ENCODE measurements around the gene CLIC4.
"Not testable (repeated sequence)": the region's sequence is repeated elsewhere in the genome, so short reads cannot be mapped to it uniquely, and the experiment has no call there.

Gene CLIC4

DNA sequence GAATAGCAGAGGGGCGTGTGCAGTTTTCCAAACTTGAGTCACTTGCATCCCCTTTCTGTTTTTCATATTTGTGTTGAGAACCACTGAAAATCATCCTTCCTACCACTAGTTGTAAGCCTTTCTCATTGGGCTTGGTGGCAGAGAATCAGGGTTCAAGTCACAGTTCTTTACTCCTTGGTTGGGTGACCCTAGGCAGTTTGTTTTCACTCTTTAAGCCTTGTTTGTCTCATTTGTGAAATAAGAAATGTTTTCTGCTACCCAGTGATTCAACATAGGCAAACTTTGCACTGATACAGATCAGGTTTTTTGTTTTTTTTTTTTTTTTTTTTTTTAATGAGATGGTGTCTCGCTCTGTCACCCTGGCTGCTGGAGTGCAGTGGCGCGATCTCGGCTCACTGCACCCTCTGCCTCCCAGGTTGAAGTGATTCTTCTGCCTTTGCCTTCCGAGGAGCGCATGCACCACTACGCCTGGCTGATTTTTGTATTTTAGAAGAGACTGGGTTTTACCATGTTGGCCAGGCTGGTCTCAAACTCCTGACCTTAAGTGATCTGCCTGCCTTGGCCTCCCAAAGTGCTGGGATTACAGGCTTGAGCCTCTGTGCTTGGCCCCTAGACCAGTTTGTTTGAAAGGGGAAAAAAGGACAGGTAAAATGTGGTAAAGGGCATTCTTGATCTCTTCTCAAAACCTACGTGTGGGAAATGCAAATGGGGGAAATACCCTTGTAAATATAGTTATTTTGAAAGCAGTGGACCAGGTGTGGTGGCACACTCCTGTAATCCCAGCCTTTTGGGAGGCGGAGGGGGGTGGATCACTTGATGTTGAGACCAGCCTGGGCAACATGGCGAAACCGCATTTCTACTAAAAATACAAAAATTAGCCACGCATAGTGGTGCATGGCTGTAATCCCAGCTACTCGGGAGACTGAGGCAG lies 3.2 kb downstream of the CLIC4 start:
- peak; percentile 66 for DNase-seq

GRCh38 chr1:24749252-24749651 lies 4.0 kb downstream of the CLIC4 start:
- DNase-seq = no peak

- DNase-seq = no peak
Measured at GRCh38 chr1:24749886-24750285, 4.6 kb downstream of the CLIC4 start.

- no peak for DNase-seq
Measured at GRCh38 chr1:24751833-24752232, 6.6 kb downstream of the CLIC4 start.

DNA sequence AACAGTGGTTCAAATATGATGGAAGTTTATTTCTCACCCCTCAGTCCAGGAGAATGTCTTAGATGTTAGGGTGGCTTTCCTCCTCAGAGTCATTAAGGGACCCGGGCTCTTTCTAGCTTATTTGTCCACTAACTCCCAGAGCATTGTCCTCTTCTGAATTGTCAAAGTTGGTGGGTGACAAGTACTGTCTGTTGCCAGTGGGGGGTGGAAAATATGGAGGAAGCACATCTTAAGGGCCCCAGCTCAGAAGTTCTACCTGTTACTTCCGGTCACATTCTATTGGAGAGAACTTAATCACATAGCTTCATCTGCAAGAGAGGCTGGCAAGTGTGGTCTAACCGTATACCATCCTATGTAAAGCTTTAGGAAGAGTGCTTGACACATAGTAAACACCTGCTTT lies 7.1 kb downstream of the CLIC4 start:
- no peak for DNase-seq

DNA sequence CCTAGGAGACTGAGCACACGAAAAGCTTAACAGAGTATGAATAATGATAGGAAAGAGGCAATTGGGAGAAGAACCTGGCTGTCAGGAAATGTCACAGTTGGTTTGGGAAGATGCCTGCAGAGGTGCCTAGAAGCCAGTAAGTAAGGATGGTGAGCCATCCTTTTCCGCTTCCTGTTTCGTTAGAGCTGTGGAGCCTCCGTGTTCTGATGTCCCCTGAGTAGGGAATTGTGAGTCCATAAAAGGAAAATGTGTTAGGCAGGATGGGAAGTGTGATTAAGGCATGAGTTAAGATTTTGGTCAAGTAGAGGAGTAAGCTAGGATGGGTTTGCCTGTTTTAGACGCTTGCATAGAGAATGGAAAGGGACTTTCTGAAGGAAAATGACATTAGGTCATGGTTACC lies 9.0 kb downstream of the CLIC4 start:
- no peak for DNase-seq

- not testable (repeated sequence) for DNase-seq
Measured at GRCh38 chr1:24755323-24755722, 10.1 kb downstream of the CLIC4 start.

GRCh38 chr1:24756395-24756794 lies 11.1 kb downstream of the CLIC4 start:
- no peak for DNase-seq

DNA sequence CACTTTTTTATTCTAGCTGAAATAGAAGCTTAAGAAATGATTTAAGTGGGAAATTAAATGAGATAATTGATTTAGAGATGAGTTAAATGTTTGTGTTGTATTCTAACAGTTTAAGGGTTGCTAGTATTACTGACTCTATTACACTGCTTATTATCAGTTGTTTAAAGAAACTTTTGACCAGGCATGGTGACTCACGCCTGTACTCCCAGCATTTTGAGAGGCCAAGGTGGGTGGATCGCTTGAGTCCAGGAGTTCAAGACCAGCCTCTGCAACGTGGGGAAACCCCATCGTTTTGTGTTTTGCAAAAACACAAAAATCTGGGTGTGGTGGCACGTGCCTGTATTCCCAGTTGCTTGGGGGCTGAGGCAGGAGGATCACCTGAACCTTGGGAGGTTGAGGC lies 14.2 kb downstream of the CLIC4 start:
- no peak for DNase-seq

DNA sequence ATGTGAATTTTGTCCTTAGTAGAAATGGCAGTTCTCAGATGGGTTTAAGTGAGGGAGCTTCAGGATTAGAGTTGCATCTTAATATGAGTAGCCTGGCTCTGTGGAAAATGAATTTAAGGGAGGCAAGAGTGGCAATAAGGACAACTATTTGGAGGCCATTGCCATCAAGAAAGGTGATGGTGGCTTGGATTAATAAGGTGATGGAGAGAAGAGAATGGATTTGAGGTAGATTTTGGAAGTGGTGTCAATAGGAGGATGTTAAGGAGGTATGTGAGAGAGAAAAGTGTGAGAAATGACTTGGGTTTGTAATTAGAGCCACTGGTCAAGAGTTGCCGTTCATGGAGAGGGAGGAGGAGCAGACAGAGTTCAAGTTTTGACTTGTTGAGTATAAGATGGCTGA lies 16.3 kb downstream of the CLIC4 start:
- DNase-seq = no peak

- DNase-seq = no peak
Measured at GRCh38 chr1:24762133-24762676, 17.0 kb downstream of the CLIC4 start.

DNA sequence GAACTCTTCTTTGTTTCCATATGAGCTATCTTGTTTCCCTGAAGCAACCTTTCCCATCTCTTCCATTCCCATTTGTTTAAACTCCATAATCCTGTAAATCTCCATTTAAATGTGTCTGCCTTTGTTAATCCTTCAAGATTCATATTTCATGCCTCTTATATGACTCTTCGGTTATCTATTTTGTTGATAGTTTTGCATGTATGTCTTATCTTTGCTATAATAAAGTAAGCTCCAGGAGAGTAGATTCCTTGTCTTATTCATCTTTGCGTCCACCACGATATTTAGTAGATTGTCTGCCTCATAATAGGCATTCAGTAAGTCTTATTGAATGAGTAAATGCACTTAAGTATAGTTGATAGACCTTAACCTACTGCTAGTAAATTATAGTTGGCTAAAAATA lies 18.4 kb downstream of the CLIC4 start:
- no peak for DNase-seq

GRCh38 chr1:24764439-24764838 lies 19.2 kb downstream of the CLIC4 start:
- DNase-seq = no peak

GRCh38 chr1:24764848-24765247 lies 19.6 kb downstream of the CLIC4 start:
- no peak for DNase-seq

DNA sequence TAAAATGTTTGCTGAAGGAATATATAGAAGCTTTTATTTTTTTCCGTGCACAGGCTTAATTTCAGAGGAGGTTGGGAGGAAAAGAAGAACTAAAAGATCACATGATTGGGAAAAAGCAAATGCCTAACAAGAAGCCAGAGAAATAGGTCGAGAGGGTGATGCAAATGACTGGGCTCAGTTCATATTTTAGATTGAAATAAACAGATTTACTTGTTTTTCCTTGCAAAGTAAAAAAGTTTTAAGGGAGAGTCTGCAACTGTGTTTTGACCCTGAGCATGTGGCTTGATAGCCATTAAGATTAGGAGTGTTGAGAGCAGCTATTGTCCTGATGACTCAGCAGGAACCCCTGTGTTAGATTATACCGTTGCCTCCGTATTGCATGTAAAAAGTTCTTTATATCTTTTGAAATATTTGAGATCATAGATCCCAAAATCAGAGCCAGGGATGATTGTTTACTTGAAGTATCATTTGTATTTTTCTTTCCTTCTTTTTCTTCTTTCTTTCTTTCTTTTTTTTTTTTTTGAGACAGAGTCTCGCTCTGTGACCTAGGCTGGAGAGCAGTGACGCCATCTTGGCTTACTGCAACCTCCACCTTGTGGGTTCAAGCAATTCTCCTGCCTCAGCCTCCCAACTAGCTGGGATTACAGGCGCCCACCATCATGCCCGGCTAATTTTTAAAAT lies 20.2 kb downstream of the CLIC4 start:
- DNase-seq = no peak

GRCh38 chr1:24767351-24767750 lies 22.1 kb downstream of the CLIC4 start:
- no peak for DNase-seq

DNA sequence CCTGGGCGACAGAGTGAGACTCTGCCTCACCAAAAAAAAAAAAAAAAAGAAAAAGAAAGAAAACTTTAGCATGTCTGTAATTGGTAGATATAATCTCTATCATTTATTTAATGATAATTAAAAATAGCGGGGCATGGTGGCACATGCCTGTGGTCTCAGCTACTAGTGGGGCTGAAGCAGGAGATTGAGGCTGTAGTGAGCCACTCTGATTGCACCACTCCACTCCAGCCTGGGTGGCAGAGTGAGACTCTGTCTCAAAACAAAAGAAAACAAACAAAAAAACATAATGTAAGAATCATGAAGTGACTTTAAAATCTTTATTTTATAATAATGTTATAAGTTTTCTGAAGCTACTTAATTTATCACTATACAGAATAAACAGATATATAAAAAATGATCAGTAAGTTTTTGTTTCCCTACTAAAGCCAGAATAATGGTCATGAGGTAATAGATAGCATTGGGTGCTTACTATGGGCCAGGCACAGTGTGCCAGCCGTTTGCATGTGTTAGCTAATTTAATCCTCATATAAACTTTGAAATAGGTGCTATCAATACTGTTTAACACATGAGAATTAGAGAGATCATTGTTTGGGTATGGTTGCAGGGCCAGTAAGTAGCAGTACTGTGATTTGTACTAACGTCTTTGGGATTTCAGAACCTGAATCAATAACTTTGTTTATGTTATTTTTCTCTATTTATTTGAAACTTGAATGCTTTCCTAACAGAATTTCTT lies 23.8 kb downstream of the CLIC4 start:
- no peak for DNase-seq

DNA sequence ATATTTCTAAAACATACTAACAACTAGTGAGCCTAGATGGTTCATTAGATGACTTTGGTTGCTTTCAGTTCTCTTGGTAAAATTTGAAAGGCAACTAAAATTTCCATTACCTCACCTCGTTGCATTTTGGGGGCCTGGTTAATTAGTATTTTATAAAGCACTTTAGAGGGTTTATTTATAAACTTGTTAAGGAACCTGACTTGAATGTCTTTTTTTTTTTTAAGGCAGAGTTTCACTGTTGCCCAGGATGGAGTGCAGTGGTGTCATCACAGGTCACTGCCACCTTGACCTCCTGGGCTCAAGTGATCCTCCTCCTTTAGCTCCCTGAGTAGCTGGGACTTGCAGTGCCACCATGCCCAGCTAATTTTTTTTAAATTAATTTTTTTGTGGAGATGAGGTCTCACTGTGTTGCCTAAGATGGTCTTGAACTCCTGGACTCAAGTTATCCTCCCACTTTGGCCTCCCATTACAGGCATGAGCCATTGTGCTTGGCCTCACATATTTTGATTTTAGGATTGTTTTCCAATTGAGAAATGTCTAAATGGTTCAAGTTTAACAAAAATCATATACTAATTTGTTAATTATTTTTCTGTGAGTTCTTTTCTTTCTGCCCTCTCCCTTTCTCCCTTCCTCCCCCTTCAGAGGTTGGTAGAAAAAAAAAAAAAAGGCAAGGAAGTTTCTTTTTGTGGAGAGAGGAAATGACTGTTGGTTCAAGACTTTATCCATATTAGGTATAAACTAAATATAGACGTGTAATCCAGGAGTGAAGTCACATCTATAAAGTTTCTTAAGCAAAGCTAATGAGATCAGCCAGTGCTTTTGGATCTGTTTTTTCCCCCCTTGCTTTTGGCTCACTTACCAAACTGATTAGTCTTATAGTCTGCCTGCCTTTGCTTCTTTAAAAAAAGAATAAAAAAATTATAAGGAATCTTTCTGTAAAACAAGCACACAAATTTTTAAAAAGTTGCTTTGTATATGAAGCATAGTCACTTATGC lies 24.7 kb downstream of the CLIC4 start:
- peak; percentile 87 for DNase-seq

DNA sequence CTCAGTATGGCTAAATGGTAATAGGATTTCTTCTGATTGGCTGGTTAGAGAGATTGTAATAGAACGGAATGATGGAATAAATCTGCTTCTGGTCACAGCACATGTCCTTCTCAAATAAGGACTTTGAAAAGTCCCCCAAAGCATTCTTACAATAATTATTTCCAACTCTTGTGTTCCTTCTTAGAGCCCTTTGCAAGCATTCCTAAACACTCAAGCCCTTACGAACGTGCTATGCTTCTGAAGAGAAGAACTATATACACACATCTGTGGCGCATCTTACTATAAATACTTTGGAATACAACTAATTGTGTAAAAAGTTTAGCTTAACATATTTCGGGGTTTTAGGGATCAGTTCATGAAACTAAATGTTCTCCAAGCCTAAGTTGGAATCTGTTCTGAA lies 25.6 kb downstream of the CLIC4 start:
- no peak for DNase-seq

- DNase-seq = no peak
Measured at GRCh38 chr1:24771574-24771973, 26.3 kb downstream of the CLIC4 start.

DNA sequence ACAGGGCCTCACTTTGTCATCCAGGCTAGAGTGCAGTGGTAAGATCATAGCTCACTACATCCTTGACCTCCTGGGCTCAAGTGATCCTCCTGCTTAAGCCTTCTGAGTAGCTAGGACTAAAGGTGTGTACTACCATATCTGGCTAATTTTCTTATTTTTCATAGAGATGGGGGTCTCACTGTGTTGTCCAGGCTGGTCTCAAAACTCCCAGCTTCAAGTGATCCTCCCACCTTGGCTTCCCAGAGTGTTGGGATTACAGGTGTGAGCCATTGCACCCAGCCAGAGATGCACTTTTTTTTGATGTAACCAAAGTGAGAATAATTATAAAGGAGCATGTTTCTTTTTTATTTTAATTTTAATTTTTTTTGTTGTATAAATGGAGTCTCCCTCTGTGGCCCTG lies 28.4 kb downstream of the CLIC4 start:
- DNase-seq = no peak

DNA sequence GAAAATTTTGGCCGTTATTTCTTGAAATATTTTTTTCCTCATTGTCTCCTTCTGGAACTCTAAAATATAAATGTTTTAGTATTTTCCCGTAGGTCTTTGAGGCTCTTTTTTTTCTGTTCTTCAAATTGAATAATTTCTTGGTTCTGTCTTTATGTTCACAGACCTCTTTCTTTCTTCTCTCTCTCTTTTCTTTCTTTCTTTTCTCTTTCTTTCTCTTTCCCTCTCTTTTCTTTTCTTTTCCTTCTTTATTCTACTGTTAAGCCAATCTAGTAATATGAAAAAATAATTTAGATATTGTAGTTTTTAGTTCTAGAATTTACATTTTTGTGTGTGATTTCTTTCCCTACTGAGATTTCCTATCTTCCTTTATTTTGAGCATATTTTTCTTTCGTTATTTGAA lies 30.1 kb downstream of the CLIC4 start:
- no peak for DNase-seq

All from kidney glomerular epithelial cell (primary cell).